CD4-positive, CD25-positive, alpha-beta regulatory T cell (primary cell): ENCODE results near the gene CHFR. TPM values are rescaled to one million over a fixed set of nuclear protein-coding genes. Genes with fewer than 3 reads are reported as not detected.
"Not testable (repeated sequence)": the region's sequence is repeated elsewhere in the genome, so short reads cannot be mapped to it uniquely, and the experiment has no call there.

Experiments
- ATAC-seq, 2 donors: fragments of 150-1000 bp; cut with Tn5 transposase; one replicate each; pipeline ENCODE4 v1.10.0; 2021; ENCODE audit warnings: low read depth in 2 of 2, moderate number of reproducible peaks in 2 of 2, moderate library complexity in 1 of 2
- DNase-seq, 3 donors: peaks; one replicate each; pipeline versions ENCODE4 v3.0.0 to v3.0.0-alpha.2; 2012 to 2022; ENCODE audit warnings: mixed read lengths in 1 of 3
- H3K27ac ChIP-seq: one replicate; pipeline ENCODE4 v1.7.0; 2013; ENCODE audit warnings: mild to moderate bottlenecking, low read length; ENCODE audit not compliant: insufficient read depth, poor library complexity, severe bottlenecking
- H3K27me3 ChIP-seq: one replicate; pipeline ENCODE4 v1.7.0; 2013; ENCODE audit warnings: low read length; ENCODE audit not compliant: control insufficient read depth, insufficient read depth
- H3K36me3 ChIP-seq: one replicate; pipeline ENCODE4 v1.7.0; 2013; ENCODE audit warnings: mild to moderate bottlenecking, low read length, moderate library complexity; ENCODE audit not compliant: control insufficient read depth, insufficient read depth
- H3K4me1 ChIP-seq: 2 replicates; pipeline ENCODE4 v1.7.0; 2013; ENCODE audit warnings: mild to moderate bottlenecking, low read length; ENCODE audit not compliant: insufficient read depth, control insufficient read depth, poor library complexity, severe bottlenecking
- H3K4me3 ChIP-seq: one replicate; pipeline ENCODE4 v1.7.0; 2013; ENCODE audit warnings: low read depth, mild to moderate bottlenecking, low read length, moderate library complexity
- H3K9me3 ChIP-seq, 2 experiments: 1 replicate in 1 of 2; 2 replicates in 1 of 2; pipeline ENCODE4 v1.7.0; 2013; ENCODE audit warnings: low read length in 2 of 2, mild to moderate bottlenecking in 1 of 2, moderate library complexity in 1 of 2; ENCODE audit not compliant: control insufficient read depth in 2 of 2
- H3K27ac Mint-ChIP-seq, 3 donors: one replicate each; pipeline ENCODE4 v1.8.0; 2020 to 2022; ENCODE audit warnings: mild to moderate bottlenecking in 3 of 3, mixed read lengths in 3 of 3, moderate library complexity in 2 of 3
- H3K27me3 Mint-ChIP-seq: one replicate; pipeline ENCODE4 v1.8.0; 2022; ENCODE audit warnings: mild to moderate bottlenecking, mixed read lengths
- H3K36me3 Mint-ChIP-seq: one replicate; pipeline ENCODE4 v1.8.0; 2020; ENCODE audit warnings: mixed read lengths
- H3K4me1 Mint-ChIP-seq, 4 donors: one replicate each; pipeline ENCODE4 v1.8.0; 2020 to 2022; ENCODE audit warnings: mixed read lengths in 4 of 4, mild to moderate bottlenecking in 1 of 4
- H3K4me3 Mint-ChIP-seq, 4 donors: one replicate each; pipeline ENCODE4 v1.8.0; 2020 to 2022; ENCODE audit warnings: mild to moderate bottlenecking in 4 of 4, mixed read lengths in 4 of 4, moderate library complexity in 3 of 4
- H3K9me3 Mint-ChIP-seq, 7 donors: one replicate each; pipeline ENCODE4 v1.8.0; 2020 to 2022; ENCODE audit warnings: mixed read lengths in 7 of 7, mild to moderate bottlenecking in 3 of 7, moderate library complexity in 2 of 7
- polyA plus RNA-seq, 4 donors: library from polyadenylated mRNA; unstranded; fragments of 300-500 nt; fragmentation: Illumina TruSeq; gene quantifications; one replicate each; pipeline ENCODE4 v1.2.3, GENCODE V29; 2021
- total RNA-seq: library from RNA; stranded (reverse); gene quantifications from one replicate; pipeline ENCODE4 v1.2.3, GENCODE V29; 2022

Gene CHFR, protein sequence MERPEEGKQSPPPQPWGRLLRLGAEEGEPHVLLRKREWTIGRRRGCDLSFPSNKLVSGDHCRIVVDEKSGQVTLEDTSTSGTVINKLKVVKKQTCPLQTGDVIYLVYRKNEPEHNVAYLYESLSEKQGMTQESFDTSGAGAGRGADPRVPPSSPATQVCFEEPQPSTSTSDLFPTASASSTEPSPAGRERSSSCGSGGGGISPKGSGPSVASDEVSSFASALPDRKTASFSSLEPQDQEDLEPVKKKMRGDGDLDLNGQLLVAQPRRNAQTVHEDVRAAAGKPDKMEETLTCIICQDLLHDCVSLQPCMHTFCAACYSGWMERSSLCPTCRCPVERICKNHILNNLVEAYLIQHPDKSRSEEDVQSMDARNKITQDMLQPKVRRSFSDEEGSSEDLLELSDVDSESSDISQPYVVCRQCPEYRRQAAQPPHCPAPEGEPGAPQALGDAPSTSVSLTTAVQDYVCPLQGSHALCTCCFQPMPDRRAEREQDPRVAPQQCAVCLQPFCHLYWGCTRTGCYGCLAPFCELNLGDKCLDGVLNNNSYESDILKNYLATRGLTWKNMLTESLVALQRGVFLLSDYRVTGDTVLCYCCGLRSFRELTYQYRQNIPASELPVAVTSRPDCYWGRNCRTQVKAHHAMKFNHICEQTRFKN
- total RNA-seq, result 118 TPM
- polyA plus RNA-seq, result 10 to 100 TPM; 24.3 to 43.3 (median 37.4) TPM

- Mint-ChIP-seq H3K27ac (peak within 1 kb of the TSS; percentile 100), H3K36me3 (peaks cover 7% of the 10 kb centered on the region), H3K9me3 (peaks cover 0 to 7% (median 2%) of the 10 kb centered on the region in 7 donors), H3K27me3 (peaks cover 4% of the 10 kb centered on the region), H3K4me3 (peak within 1 kb of the TSS; percentile 99 to 100 (median 100)), H3K4me1 (peaks cover 14 to 44% (median 27%) of the 10 kb centered on the region in 4 donors)
- peak within 1 kb of the TSS; percentile 97 for H3K27ac ChIP-seq
- peaks cover 3 to 12% of the 10 kb centered on the region in 2 experiments for H3K9me3 ChIP-seq
- H3K4me1 ChIP-seq, result peaks cover 14% of the 10 kb centered on the region
- peak; percentile 92 to 99 (median 94) for DNase-seq
- no peaks in the 10 kb centered on the region for H3K27me3 ChIP-seq
- peaks cover 4% of the 10 kb centered on the region for H3K36me3 ChIP-seq
- ATAC-seq, result peak; percentile 99
- H3K4me3 ChIP-seq, result peak within 1 kb of the TSS; percentile 91
Measured at GRCh38 chr12:132887513-132888351, at the start of gene CHFR. CHFR (minus strand) TSS chr12:132887605; CDS start chr12:132887328, 277 bp downstream.

DNA sequence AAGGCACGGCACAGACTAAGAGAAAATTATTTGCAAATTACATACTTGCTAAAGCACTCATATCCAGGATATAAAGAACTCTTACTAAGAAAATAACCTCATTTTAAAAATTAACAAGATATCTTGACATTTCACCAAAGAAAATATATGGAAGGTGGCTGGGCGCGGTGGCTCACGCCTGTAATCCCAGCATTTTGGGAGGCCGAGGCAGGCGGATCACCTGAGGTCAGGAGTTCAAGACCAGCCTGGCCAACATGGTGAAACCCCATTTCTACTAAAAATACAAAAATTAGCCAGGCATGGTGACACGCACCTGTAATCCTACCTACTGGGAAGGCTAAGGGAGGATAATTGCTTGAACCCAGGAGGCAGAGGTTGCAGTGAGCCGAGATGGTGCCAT lies 49.5 kb upstream of the CHFR start:
- not testable (repeated sequence) for DNase-seq, H3K27ac ChIP-seq, H3K4me3 ChIP-seq, H3K4me1 ChIP-seq, ATAC-seq, H3K4me1 Mint-ChIP-seq, H3K27me3 Mint-ChIP-seq, H3K36me3 ChIP-seq, H3K4me3 Mint-ChIP-seq, H3K27ac Mint-ChIP-seq, H3K27me3 ChIP-seq
- H3K36me3 Mint-ChIP-seq, result peaks cover 19% of the 10 kb centered on the region
- peaks cover 0 to 66% (median 31%) of the 10 kb centered on the region in 7 donors for H3K9me3 Mint-ChIP-seq
- peaks cover 37 to 69% of the 10 kb centered on the region in 2 experiments for H3K9me3 ChIP-seq

DNA sequence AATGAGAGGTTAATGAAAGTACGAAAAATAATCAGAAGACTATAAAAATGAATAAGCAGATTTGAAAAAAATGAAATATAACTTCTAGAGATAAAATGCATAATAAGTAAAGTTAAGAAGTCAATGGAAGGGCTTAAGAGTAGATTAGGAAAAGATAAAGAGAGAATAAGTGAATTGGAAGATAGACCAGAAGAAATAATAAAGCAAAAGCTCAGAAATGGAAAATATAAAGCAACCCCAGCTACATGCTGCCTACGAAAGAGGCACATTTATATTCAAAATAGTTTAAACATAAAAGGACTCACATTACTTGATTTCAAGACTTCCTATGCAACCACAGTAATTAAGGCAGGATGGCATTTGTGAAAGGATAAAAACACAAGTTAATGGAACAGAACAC lies 48.8 kb upstream of the CHFR start:
- Mint-ChIP-seq H3K36me3 (peaks cover 19% of the 10 kb centered on the region), H3K9me3 (peaks cover 3 to 67% (median 33%) of the 10 kb centered on the region in 7 donors), H3K27me3 (peaks cover 4% of the 10 kb centered on the region), H3K4me1 (no peaks in the 10 kb centered on the region), H3K27ac (no peak overlapping the region), H3K4me3 (no peak overlapping the region)
- Histone ChIP-seq H3K36me3 (peaks cover 6% of the 10 kb centered on the region), H3K27me3 (no peaks in the 10 kb centered on the region), H3K27ac (no peak overlapping the region), H3K9me3 (peaks cover 44 to 69% of the 10 kb centered on the region in 2 experiments), H3K4me1 (no peaks in the 10 kb centered on the region), H3K4me3 (no peak overlapping the region)
- DNase-seq (no peak), ATAC-seq (no peak)

- peaks cover 11% of the 10 kb centered on the region for H3K36me3 ChIP-seq
- H3K9me3 ChIP-seq, result peaks cover 87 to 97% of the 10 kb centered on the region in 2 experiments
- ATAC-seq, result no peak
- Mint-ChIP-seq H3K27me3 (no peaks in the 10 kb centered on the region), H3K4me1 (no peaks in the 10 kb centered on the region), H3K9me3 (peaks cover 2 to 79% (median 37%) of the 10 kb centered on the region in 7 donors), H3K27ac (no peak overlapping the region), H3K36me3 (peaks cover 26% of the 10 kb centered on the region), H3K4me3 (no peak overlapping the region)
- no peak overlapping the region for H3K4me3 ChIP-seq
- no peaks in the 10 kb centered on the region for H3K4me1 ChIP-seq
- H3K27ac ChIP-seq, result no peak overlapping the region
- H3K27me3 ChIP-seq, result no peaks in the 10 kb centered on the region
- DNase-seq, result no peak
Measured at GRCh38 chr12:132926415-132926833, 39.0 kb upstream of the CHFR start.

- peaks cover 6% of the 10 kb centered on the region for H3K36me3 ChIP-seq
- no peak for ATAC-seq
- Mint-ChIP-seq H3K4me3 (no peak overlapping the region), H3K27me3 (no peaks in the 10 kb centered on the region), H3K4me1 (no peaks in the 10 kb centered on the region), H3K27ac (no peak overlapping the region), H3K9me3 (peaks cover 0 to 80% (median 37%) of the 10 kb centered on the region in 7 donors), H3K36me3 (peaks cover 25% of the 10 kb centered on the region)
- H3K27me3 ChIP-seq, result no peaks in the 10 kb centered on the region
- DNase-seq, result no peak
- H3K4me1 ChIP-seq, result no peaks in the 10 kb centered on the region
- no peak overlapping the region for H3K27ac ChIP-seq
- H3K4me3 ChIP-seq, result no peak overlapping the region
- peaks cover 85 to 97% of the 10 kb centered on the region in 2 experiments for H3K9me3 ChIP-seq
Measured at GRCh38 chr12:132925597-132926414, 38.4 kb upstream of the CHFR start.

- Histone ChIP-seq H3K9me3 (peaks cover 75 to 95% of the 10 kb centered on the region in 2 experiments), H3K4me1 (no peaks in the 10 kb centered on the region), H3K4me3 (no peak overlapping the region), H3K27ac (no peak overlapping the region), H3K36me3 (no peaks in the 10 kb centered on the region), H3K27me3 (no peaks in the 10 kb centered on the region)
- Mint-ChIP-seq H3K4me1 (no peaks in the 10 kb centered on the region), H3K27me3 (no peaks in the 10 kb centered on the region), H3K4me3 (no peak overlapping the region), H3K9me3 (peaks cover 0 to 81% (median 33%) of the 10 kb centered on the region in 7 donors), H3K36me3 (peaks cover 20% of the 10 kb centered on the region), H3K27ac (no peak overlapping the region)
- DNase-seq (no peak), ATAC-seq (no peak)
Measured at GRCh38 chr12:132924356-132924755, 37.0 kb upstream of the CHFR start.
